Measurements from ENCODE around the gene KCTD19.

The KCTD19 gene

GRCh38 chr16:67271446-67271845 is 55.1 kb downstream of the KCTD19 start:
- Histone ChIP-seq H3K4me3 (ENCODE audit: low read length) (no peak overlapping the region), H3K4me2 (ENCODE audit: low read length) (no peak overlapping the region), H3K9me3 (ENCODE audit: insufficient read depth, low read length) (no peaks in the 10 kb centered on the region), H3K9ac (ENCODE audit: low read length) (no peak overlapping the region), H3K36me3 (replicated peaks; ENCODE audit: low read depth, low read length) (peaks cover 3% of the 10 kb centered on the region), H3K27ac (ENCODE audit: low read length) (no peak overlapping the region), H4K20me1 (ENCODE audit: insufficient read depth, low read length) (no peaks in the 10 kb centered on the region), H2AFZ (ENCODE audit: low read depth, low read length) (no peak overlapping the region), H3K79me2 (ENCODE audit: low read length) (no peaks in the 10 kb centered on the region), H3K4me1 (ENCODE audit: low read length) (no peaks in the 10 kb centered on the region), H3K27me3 (ENCODE audit: low read depth, low read length) (no peaks in the 10 kb centered on the region)
- TF ChIP-seq CTCF (IDR thresholded peaks at IDR 0.05; ENCODE audit: low read depth, low read length) (no peak), EZH2phosphoT487 (IDR thresholded peaks at IDR 0.05; ENCODE audit: low read depth) (no peak)

- H3K9me3 ChIP-seq (ENCODE audit: insufficient read depth, low read length) = no peaks in the 10 kb centered on the region
- no peak overlapping the region for H3K9ac ChIP-seq (ENCODE audit: low read length)
- H3K27ac ChIP-seq (ENCODE audit: low read length) = no peak overlapping the region
- TF ChIP-seq EZH2phosphoT487 (IDR thresholded peaks at IDR 0.05; ENCODE audit: low read depth) = no peak
- no peak for TF ChIP-seq CTCF (IDR thresholded peaks at IDR 0.05; ENCODE audit: low read depth, low read length)
- H2AFZ ChIP-seq (ENCODE audit: low read depth, low read length) = no peak overlapping the region
- H3K27me3 ChIP-seq (ENCODE audit: low read depth, low read length) = no peaks in the 10 kb centered on the region
- H3K36me3 ChIP-seq (replicated peaks; ENCODE audit: low read depth, low read length) = peaks cover 3% of the 10 kb centered on the region
- no peak overlapping the region for H3K4me2 ChIP-seq (ENCODE audit: low read length)
- H4K20me1 ChIP-seq (ENCODE audit: insufficient read depth, low read length) = no peaks in the 10 kb centered on the region
- no peaks in the 10 kb centered on the region for H3K79me2 ChIP-seq (ENCODE audit: low read length)
- no peak overlapping the region for H3K4me3 ChIP-seq (ENCODE audit: low read length)
- H3K4me1 ChIP-seq (ENCODE audit: low read length) = no peaks in the 10 kb centered on the region
Observed at GRCh38 chr16:67270931-67271338, 55.6 kb downstream of the KCTD19 start.

- Histone ChIP-seq H3K27ac (ENCODE audit: low read length) (no peak overlapping the region), H2AFZ (ENCODE audit: low read depth, low read length) (no peak overlapping the region), H3K9ac (ENCODE audit: low read length) (no peak overlapping the region)
Observed at GRCh38 chr16:67269766-67270165, 56.8 kb downstream of the KCTD19 start.

GRCh38 chr16:67268136-67268579 is 58.4 kb downstream of the KCTD19 start:
- Histone ChIP-seq H3K4me3 (ENCODE audit: low read length) (no peak overlapping the region), H4K20me1 (ENCODE audit: insufficient read depth, low read length) (no peaks in the 10 kb centered on the region), H3K4me1 (ENCODE audit: low read length) (no peaks in the 10 kb centered on the region), H2AFZ (ENCODE audit: low read depth, low read length) (no peak overlapping the region), H3K27ac (ENCODE audit: low read length) (no peak overlapping the region), H3K4me2 (ENCODE audit: low read length) (no peak overlapping the region), H3K9ac (ENCODE audit: low read length) (no peak overlapping the region), H3K36me3 (replicated peaks; ENCODE audit: low read depth, low read length) (no peaks in the 10 kb centered on the region), H3K79me2 (ENCODE audit: low read length) (no peaks in the 10 kb centered on the region), H3K27me3 (ENCODE audit: low read depth, low read length) (no peaks in the 10 kb centered on the region), H3K9me3 (ENCODE audit: insufficient read depth, low read length) (no peaks in the 10 kb centered on the region)
- TF ChIP-seq CTCF (IDR thresholded peaks at IDR 0.05; ENCODE audit: low read depth, low read length) (no peak), EZH2phosphoT487 (IDR thresholded peaks at IDR 0.05; ENCODE audit: low read depth) (no peak)

More at GRCh38 chr16:67269766-67270165, 56.8 kb downstream of the KCTD19 start:
- no peak overlapping the region for H3K4me3 ChIP-seq (ENCODE audit: low read length)
- no peaks in the 10 kb centered on the region for H3K27me3 ChIP-seq (ENCODE audit: low read depth, low read length)
- TF ChIP-seq EZH2phosphoT487 (IDR thresholded peaks at IDR 0.05; ENCODE audit: low read depth) (no peak), CTCF (IDR thresholded peaks at IDR 0.05; ENCODE audit: low read depth, low read length) (no peak)
- H3K9me3 ChIP-seq (ENCODE audit: insufficient read depth, low read length) = no peaks in the 10 kb centered on the region
- H3K36me3 ChIP-seq (replicated peaks; ENCODE audit: low read depth, low read length) = no peaks in the 10 kb centered on the region
- no peaks in the 10 kb centered on the region for H3K4me1 ChIP-seq (ENCODE audit: low read length)
- H4K20me1 ChIP-seq (ENCODE audit: insufficient read depth, low read length) = no peaks in the 10 kb centered on the region
- H3K79me2 ChIP-seq (ENCODE audit: low read length) = no peaks in the 10 kb centered on the region
- no peak overlapping the region for H3K4me2 ChIP-seq (ENCODE audit: low read length)
